T-cell (primary cell): ENCODE results near the gene RASAL1. TPM values are rescaled to one million over a fixed set of nuclear protein-coding genes. Genes with fewer than 3 reads are reported as not detected.
"Not testable (repeated sequence)": the region's sequence is repeated elsewhere in the genome, so short reads cannot be mapped to it uniquely, and the experiment has no call there.

Experiments used
- ATAC-seq, 4 experiments: fragments of 200-7000 bp in 3 of 4; fragments of 150-1000 bp in 1 of 4; cut with Tn5 transposase; replicated peaks in 1 of 4; 1 replicate in 3 of 4; 2 replicates in 1 of 4; pipeline ENCODE4 v1.10.0; 2021; ENCODE audit warnings: moderate library complexity in 3 of 4, mild to moderate bottlenecking in 2 of 4, moderate number of reproducible peaks in 1 of 4
- CTCF ChIA-PET, 2 donors: fragments of 300-600 bp; sonication (Branson Sonifier 250); formaldehyde crosslinking; loops; one replicate each; lab custom pipeline; 2022; ENCODE audit warnings: antibody characterized with exemption in 2 of 2; lab: Charles Lee
- POLR2A ChIA-PET, 2 donors: fragments of 300-600 bp; sonication (Branson Sonifier 250); formaldehyde crosslinking; loops; one replicate each; lab custom pipeline; 2022; ENCODE audit warnings: antibody characterized with exemption in 2 of 2; lab: Charles Lee
- DNase-seq, 35 experiments: peaks; one replicate each; pipeline versions ENCODE4 v3.0.0 to v3.0.0-alpha.2; 2013 to 2023
- H3K27ac ChIP-seq: one replicate; pipeline ENCODE4 v1.5.1; 2013; ENCODE audit warnings: low read length
- H3K27me3 ChIP-seq, 2 experiments: replicated peaks in 1 of 2; 1 replicate in 1 of 2; 2 replicates in 1 of 2; pipeline versions ENCODE4 v1.6.1 to v1.7.0; 2013; ENCODE audit warnings: low read length in 1 of 2, mixed read lengths in 1 of 2; ENCODE audit not compliant: control insufficient read depth in 2 of 2, insufficient read depth in 2 of 2; ENCODE audit errors: extremely low read depth in 1 of 2
- H3K36me3 ChIP-seq, 2 donors: 1 replicate in 1 of 2; 2 replicates in 1 of 2; pipeline versions ENCODE4 v1.6.1 to v1.7.0; 2013; ENCODE audit warnings: low read length in 1 of 2; ENCODE audit not compliant: control insufficient read depth in 2 of 2, insufficient read depth in 1 of 2; ENCODE audit errors: extremely low read depth in 1 of 2
- H3K4me1 ChIP-seq, 2 experiments: 1 replicate in 1 of 2; 2 replicates in 1 of 2; pipeline versions ENCODE4 v1.6.1 to v1.7.0; 2013; ENCODE audit warnings: low read length in 2 of 2, mixed read lengths in 1 of 2; ENCODE audit not compliant: insufficient read depth in 2 of 2, control insufficient read depth in 1 of 2; ENCODE audit errors: extremely low read depth in 1 of 2
- H3K4me3 ChIP-seq, 2 donors: 1 replicate in 1 of 2; 2 replicates in 1 of 2; pipeline versions ENCODE4 v1.5.1 to v1.7.0; 2013; ENCODE audit warnings: mild to moderate bottlenecking in 2 of 2, low read length in 1 of 2, moderate library complexity in 1 of 2; ENCODE audit not compliant: control insufficient read depth in 1 of 2; ENCODE audit errors: extremely low read depth in 1 of 2
- H3K9me3 ChIP-seq: 2 replicates; pipeline ENCODE4 v1.7.0; 2013
- H3K27ac Mint-ChIP-seq, 2 donors: one replicate each; pipeline ENCODE4 v1.8.0; 2020 to 2021; ENCODE audit warnings: mild to moderate bottlenecking in 2 of 2, mixed read lengths in 2 of 2
- H3K27me3 Mint-ChIP-seq, 2 donors: one replicate each; pipeline ENCODE4 v1.8.0; 2021 to 2022; ENCODE audit warnings: mixed read lengths in 2 of 2
- H3K36me3 Mint-ChIP-seq: one replicate; pipeline ENCODE4 v1.8.0; 2021; ENCODE audit warnings: mixed read lengths
- H3K4me1 Mint-ChIP-seq, 3 donors: one replicate each; pipeline ENCODE4 v1.8.0; 2020 to 2022; ENCODE audit warnings: mixed read lengths in 3 of 3, mild to moderate bottlenecking in 1 of 3
- H3K4me3 Mint-ChIP-seq, 3 donors: one replicate each; pipeline ENCODE4 v1.8.0; 2020 to 2022; ENCODE audit warnings: mild to moderate bottlenecking in 3 of 3, mixed read lengths in 3 of 3, moderate library complexity in 3 of 3
- H3K9me3 Mint-ChIP-seq, 3 donors: one replicate each; pipeline ENCODE4 v1.8.0; 2020 to 2022; ENCODE audit warnings: mixed read lengths in 3 of 3
- WGBS: methylation state at CpG from one replicate; pipeline ENCODE4 v1.1.5; 2013; ENCODE audit warnings: missing lambda C conversion rate; ENCODE audit not compliant: insufficient coverage; 5-methylcytosine and 5-hydroxymethylcytosine counted together
- total RNA-seq, 35 experiments: library from RNA in 6 of 35; stranded (reverse) in 6 of 35; fragments of 120-200 nt in 1 of 35; gene quantifications; one replicate each; pipeline versions ENCODE4 v1.2.1 to v1.2.4 and lab custom pipeline; 2013 to 2026

The RASAL1 gene
- total RNA-seq, 5 donors from 2014 or later (not counting 1 experiment from before 2014, with no cell fraction given) = 0.43 to 2.9 (median 0.85) TPM

DNA sequence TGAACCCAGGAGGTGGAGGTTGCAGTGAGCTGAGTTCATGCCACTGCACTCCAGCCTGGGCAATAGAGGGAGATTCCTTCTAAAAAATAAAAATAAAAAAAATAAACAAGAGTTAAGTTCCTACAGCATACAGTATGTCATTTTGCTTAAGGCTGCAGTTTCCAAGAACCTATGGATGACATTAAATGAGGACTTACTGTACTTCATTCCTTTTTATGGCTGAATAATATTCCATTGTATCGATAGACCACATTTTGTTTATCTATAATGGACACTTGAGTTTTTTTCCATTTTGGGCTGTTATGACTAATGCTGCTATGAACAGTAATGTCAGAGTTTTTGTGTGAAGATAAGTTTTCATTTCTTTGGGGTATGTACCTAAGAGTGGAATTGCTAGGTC is 17.4 kb downstream of the RASAL1 start:
- H3K4me1 ChIP-seq = no peaks in the 10 kb centered on the region
- no peak overlapping the region for H3K4me3 Mint-ChIP-seq
- ChIA-PET POLR2A (no interaction called here), CTCF (interaction anchor here in 1 of 2 donors (0.7 kb wide), 1 partner anchor 70 kb away, joined by 3 read pairs; no protein-coding TSS in a partner anchor)
- WGBS = no CpG with 5 or more reads among the region's 1 CpG
- peaks cover 0 to 6% (median 3%) of the 10 kb centered on the region in 3 donors for H3K9me3 Mint-ChIP-seq
- peaks cover 0 to 4% of the 10 kb centered on the region in 2 donors for H3K27me3 Mint-ChIP-seq
- no peaks in the 10 kb centered on the region for H3K9me3 ChIP-seq
- no peak overlapping the region for H3K27ac ChIP-seq
- H3K36me3 Mint-ChIP-seq = peaks cover 9% of the 10 kb centered on the region
- H3K4me3 ChIP-seq = no peak overlapping the region
- peaks cover 0 to 22% of the 10 kb centered on the region in 2 experiments for H3K27me3 ChIP-seq
- H3K36me3 ChIP-seq = no peaks in the 10 kb centered on the region
- H3K4me1 Mint-ChIP-seq = no peaks in the 10 kb centered on the region
- H3K27ac Mint-ChIP-seq = no peak overlapping the region
- DNase-seq (no peak), ATAC-seq (no peak)

DNA sequence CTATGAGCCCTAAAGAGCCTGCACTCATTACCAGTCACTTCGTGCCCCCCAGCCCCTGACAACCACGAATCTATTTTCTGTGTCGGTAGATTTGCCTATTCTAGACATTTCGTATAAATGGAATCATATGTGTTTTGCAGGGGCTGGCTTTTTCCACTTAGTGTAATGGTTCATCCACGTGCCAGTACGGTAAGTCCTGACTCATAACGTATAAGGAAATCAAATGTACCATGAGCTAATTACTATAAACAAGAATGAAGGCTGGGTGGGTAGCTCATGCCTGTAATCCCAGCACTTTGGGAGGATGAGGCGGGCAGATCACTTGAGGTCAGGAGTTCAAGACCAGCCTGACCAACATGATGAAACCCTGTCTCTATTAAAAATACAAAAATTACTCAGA is 17.9 kb downstream of the RASAL1 start:
- H3K27me3 ChIP-seq = peaks cover 0 to 24% of the 10 kb centered on the region in 2 experiments
- H3K27ac Mint-ChIP-seq, H3K27ac ChIP-seq, H3K4me1 Mint-ChIP-seq, H3K4me3 Mint-ChIP-seq, H3K9me3 ChIP-seq, H3K4me1 ChIP-seq, ATAC-seq, H3K9me3 Mint-ChIP-seq, H3K27me3 Mint-ChIP-seq, H3K36me3 ChIP-seq, H3K36me3 Mint-ChIP-seq, POLR2A ChIA-PET, DNase-seq, H3K4me3 ChIP-seq: not testable (repeated sequence)
- CTCF ChIA-PET = interaction anchor here in 1 of 2 donors (0.7 kb wide), 1 partner anchor 70 kb away, joined by 3 read pairs; no protein-coding TSS in a partner anchor
- 80% methylated on average over 1 of the region's 8 CpGs for WGBS

DNA sequence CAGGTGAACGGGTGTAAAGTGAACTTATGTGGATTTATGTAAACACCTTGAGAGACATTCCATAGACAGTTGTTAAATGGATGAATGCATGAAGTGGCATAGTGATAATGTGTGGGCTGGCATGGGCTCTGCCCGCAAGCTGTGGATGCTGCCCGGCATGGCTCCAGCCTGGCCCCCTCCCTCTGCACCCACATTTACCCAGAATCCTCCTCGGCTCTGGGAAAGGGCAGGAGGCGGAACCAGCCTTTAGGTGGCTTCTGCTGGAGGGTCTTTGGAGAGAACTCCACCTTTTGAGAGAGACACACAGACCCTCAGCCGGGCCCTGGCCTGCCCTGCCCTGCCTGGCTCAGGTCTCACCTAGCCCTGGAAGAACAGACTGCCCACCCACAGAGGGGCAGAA is 18.7 kb downstream of the RASAL1 start:
- no peak overlapping the region for H3K27ac ChIP-seq
- H3K4me1 ChIP-seq = no peaks in the 10 kb centered on the region
- H3K27me3 Mint-ChIP-seq = peaks cover 0 to 2% of the 10 kb centered on the region in 2 donors
- H3K36me3 ChIP-seq = no peaks in the 10 kb centered on the region
- H3K9me3 ChIP-seq = no peaks in the 10 kb centered on the region
- H3K36me3 Mint-ChIP-seq = no peaks in the 10 kb centered on the region
- ChIA-PET POLR2A (no interaction called here), CTCF (no interaction called here)
- WGBS = 83% methylated on average over 1 of the region's 6 CpGs
- no peak for ATAC-seq
- H3K4me1 Mint-ChIP-seq = no peaks in the 10 kb centered on the region
- H3K9me3 Mint-ChIP-seq = no peaks in the 10 kb centered on the region
- H3K4me3 ChIP-seq = no peak overlapping the region
- H3K4me3 Mint-ChIP-seq = no peak overlapping the region
- no peak for DNase-seq
- no peak overlapping the region for H3K27ac Mint-ChIP-seq
- H3K27me3 ChIP-seq = peaks cover 0 to 24% of the 10 kb centered on the region in 2 experiments

DNA sequence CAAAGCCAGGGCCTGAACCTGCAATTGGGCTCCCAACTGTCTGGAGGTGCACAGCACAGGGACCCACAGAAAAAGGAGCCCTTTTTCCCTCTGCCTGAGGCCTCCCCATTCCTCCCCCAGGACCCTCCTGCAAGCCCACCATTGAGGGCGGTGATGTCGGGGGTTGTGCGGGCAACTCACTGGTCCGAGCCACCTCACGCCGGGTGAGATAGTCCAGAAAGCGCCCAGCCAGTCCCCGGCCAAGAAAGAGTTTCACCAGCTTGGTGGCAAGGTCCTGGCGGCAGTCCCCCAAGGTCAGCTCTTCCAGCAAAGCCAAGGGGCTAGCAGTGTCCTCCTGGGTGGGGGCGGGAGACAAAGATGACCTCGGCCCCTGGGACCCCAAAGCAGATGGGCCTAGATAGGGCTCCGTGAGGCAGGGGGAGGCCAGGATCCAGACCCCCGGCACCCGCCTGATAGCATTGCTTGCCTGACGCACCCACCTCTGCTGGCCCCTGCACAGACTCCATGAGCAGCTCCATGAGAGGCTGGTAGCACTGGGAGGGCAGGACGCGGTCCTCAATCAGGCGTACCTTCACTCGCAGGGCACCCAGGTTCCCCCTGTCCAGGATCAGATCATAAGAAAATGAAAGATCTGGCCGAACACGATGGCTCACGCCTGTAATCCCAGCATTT is 20.0 kb downstream of the RASAL1 start:
- H3K27ac ChIP-seq = no peak overlapping the region
- Mint-ChIP-seq H3K4me3 (no peak overlapping the region), H3K4me1 (peaks cover 0 to 4% (median 0%) of the 10 kb centered on the region in 3 donors), H3K27me3 (peaks cover 0 to under 1% of the 10 kb centered on the region in 2 donors), H3K36me3 (no peaks in the 10 kb centered on the region), H3K27ac (no peak overlapping the region), H3K9me3 (no peaks in the 10 kb centered on the region)
- no peak for DNase-seq
- CTCF ChIA-PET = no interaction called here
- POLR2A ChIA-PET = no interaction called here
- H3K9me3 ChIP-seq = no peaks in the 10 kb centered on the region
- no peaks in the 10 kb centered on the region for H3K4me1 ChIP-seq
- H3K27me3 ChIP-seq = peaks cover 0 to 20% of the 10 kb centered on the region in 2 experiments
- ATAC-seq = no peak
- WGBS = 87% methylated on average over 22 of the region's 22 CpGs
- no peak overlapping the region for H3K4me3 ChIP-seq
- H3K36me3 ChIP-seq = no peaks in the 10 kb centered on the region

DNA sequence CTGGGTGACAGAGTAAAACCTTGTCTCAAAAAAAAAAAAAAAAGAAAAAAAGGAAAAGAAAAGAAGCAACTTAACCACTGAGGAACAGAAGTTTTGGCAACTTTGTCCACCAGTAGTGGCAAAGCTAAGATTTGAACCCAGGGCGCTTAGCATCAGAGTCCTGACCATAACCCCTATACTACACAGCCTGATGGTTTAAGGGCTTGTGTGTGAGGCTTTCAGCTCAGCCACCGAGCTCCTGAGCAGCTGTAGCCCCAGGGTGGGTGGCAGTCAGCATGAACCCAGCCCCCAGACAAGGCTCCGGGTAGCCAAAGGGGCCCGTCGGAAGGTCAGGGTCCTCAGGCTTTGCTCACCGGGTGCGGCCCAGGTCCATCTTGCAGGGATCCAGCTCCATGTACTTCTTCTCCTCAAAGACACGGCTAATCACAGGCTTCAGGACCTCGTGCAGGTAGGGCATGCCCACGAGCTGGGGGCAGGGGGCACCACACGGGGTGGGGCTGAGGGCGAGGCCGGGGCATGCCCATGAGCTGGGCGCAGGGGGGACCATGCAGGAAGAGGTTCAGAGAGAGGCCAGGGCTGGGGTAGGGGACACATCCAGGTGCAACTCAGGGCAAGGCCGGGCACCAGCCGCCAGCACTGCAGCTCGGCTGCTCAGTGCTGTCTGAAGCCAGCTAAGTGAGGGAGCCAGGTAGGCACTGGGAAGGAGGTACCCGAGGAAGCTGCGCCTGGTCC is 20.9 kb downstream of the RASAL1 start:
- no peak overlapping the region for H3K27ac Mint-ChIP-seq
- no peaks in the 10 kb centered on the region for H3K9me3 ChIP-seq
- no peaks in the 10 kb centered on the region for H3K36me3 ChIP-seq
- peaks cover 9 to 12% (median 9%) of the 10 kb centered on the region in 3 donors for H3K4me1 Mint-ChIP-seq
- 82% methylated on average over 12 of the region's 19 CpGs for WGBS
- peaks cover 0 to 12% of the 10 kb centered on the region in 2 experiments for H3K27me3 ChIP-seq
- H3K27me3 Mint-ChIP-seq = no peaks in the 10 kb centered on the region
- no peak overlapping the region for H3K4me3 Mint-ChIP-seq
- ATAC-seq (no peak), DNase-seq (no peak)
- H3K4me3 ChIP-seq = no peak overlapping the region
- H3K4me1 ChIP-seq = peaks cover 0 to 6% of the 10 kb centered on the region in 2 experiments
- ChIA-PET CTCF (no interaction called here), POLR2A (no interaction called here)
- no peaks in the 10 kb centered on the region for H3K36me3 Mint-ChIP-seq
- no peaks in the 10 kb centered on the region for H3K9me3 Mint-ChIP-seq
- no peak overlapping the region for H3K27ac ChIP-seq

DNA sequence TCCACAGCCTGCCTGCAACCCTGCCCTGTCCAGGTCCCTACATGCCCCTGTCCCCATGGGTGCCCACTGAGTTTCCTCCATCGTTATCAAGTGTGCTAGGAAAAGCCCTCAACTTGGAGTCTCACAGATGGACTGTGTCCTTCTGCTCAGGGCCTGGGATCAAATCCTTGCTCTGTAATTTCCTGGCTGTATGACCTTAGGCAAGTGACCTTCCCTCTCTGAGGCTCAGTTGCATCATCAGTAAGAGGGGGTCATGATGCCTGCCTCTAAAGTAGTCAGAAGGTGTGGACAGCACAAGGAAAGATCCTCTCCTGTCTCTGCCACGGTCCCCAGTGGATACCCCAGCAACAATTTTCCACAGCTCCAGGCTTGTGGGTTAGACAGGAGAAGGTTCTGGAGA is 22.2 kb downstream of the RASAL1 start:
- no peak for ATAC-seq
- Mint-ChIP-seq H3K4me1 (peaks cover 10 to 15% (median 10%) of the 10 kb centered on the region in 3 donors), H3K36me3 (no peaks in the 10 kb centered on the region), H3K27me3 (no peaks in the 10 kb centered on the region), H3K9me3 (no peaks in the 10 kb centered on the region), H3K4me3 (no peak overlapping the region), H3K27ac (no peak overlapping the region)
- 71% methylated on average over 1 of the region's 2 CpGs for WGBS
- Histone ChIP-seq H3K4me3 (no peak overlapping the region), H3K27ac (no peak overlapping the region), H3K36me3 (no peaks in the 10 kb centered on the region), H3K9me3 (no peaks in the 10 kb centered on the region), H3K4me1 (peaks cover 0 to 10% of the 10 kb centered on the region in 2 experiments), H3K27me3 (peaks cover 0 to 7% of the 10 kb centered on the region in 2 experiments)
- DNase-seq = no peak
- CTCF ChIA-PET = no interaction called here
- POLR2A ChIA-PET = no interaction called here
